ENCODE measurements around the gene RNF7. TPM values are rescaled to one million over a fixed set of nuclear protein-coding genes. Genes with fewer than 3 reads are reported as not detected.
A peak's percentile ranks its signal among the peaks of the same experiment; 100 is the strongest.
"Not testable (repeated sequence)": the region's sequence is repeated elsewhere in the genome, so short reads cannot be mapped to it uniquely, and the experiment has no call there.

RNF7 gene
- total RNA-seq, 1 experiment from 2014 or later: 143 TPM

GRCh38 chr3:141735770-141736465, 2.2 kb upstream of the RNF7 start:
- DNase-seq (ENCODE audit: low spot score): no peak

DNA sequence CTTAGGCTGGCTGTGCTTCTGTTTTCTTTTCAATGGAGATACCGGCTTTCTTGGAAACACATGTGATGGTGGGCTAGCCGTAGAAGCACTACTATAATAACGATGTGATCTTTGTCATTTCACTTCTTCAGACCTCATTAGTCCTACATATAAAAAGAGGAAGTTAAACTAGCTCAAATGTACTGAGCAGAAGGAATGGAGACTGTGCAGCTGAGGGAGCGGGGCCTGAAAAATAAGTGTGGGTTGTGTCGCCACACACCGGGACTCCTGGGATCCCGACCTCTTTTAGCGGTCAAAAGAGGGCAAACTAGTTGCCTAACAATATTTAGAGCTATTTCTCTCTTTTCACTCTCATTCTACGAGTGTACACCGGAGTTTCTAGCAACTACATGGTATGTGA, 1.0 kb upstream of the RNF7 start:
- no peak for DNase-seq (ENCODE audit: low spot score)

- DNase-seq (ENCODE audit: low spot score): no peak
Observed at GRCh38 chr3:141737678-141738021, 448 bp upstream of the RNF7 start.

DNA sequence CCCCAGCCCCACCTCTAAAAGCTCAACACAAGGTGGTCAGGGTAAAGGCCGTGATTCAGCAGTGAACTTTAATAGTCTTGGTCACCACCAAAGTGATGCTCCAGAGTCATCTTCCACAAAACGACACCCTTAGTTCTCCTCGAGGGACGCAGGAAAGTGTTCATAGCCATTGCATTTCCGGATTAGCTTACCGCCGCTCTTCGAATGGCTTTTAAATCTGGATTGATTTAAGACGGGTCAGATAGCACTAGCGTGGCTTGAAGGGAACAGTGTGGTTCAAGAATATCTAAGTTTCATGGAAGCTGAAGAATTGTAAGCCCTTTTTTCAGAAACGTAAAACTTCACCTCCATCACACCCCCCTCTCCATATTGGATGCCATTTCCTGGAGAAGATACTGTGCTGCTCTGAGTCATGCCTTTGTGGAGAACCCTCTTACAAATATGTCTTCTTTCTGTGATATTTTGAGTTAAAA, 829 bp downstream of the RNF7 start:
- peak; percentile 36 for DNase-seq (ENCODE audit: low spot score)

DNA sequence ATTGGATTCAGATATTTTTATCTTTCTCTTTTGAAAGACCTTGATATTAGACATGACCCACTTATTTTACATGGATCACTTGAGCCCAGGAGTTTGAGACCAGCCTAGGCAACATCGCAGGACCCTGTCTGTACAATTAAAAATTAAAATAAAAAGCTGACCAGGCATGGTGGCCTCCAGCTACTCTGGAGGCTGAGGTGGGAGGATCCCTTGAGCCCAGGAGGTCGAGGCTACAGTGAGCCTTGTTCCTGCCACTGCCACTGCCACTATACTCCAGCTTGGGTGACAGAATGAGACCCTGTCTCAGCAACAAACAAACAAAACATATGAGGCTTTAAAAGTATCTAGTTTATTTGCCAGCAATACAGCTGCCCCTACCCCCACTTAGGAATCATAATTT, 1.6 kb downstream of the RNF7 start:
- DNase-seq (ENCODE audit: low spot score): no peak

GRCh38 chr3:141740349-141740748, 2.3 kb downstream of the RNF7 start:
- DNase-seq (ENCODE audit: low spot score): no peak

- no peak for DNase-seq (ENCODE audit: low spot score)
Observed at GRCh38 chr3:141743305-141743704, 5.2 kb downstream of the RNF7 start.

DNA sequence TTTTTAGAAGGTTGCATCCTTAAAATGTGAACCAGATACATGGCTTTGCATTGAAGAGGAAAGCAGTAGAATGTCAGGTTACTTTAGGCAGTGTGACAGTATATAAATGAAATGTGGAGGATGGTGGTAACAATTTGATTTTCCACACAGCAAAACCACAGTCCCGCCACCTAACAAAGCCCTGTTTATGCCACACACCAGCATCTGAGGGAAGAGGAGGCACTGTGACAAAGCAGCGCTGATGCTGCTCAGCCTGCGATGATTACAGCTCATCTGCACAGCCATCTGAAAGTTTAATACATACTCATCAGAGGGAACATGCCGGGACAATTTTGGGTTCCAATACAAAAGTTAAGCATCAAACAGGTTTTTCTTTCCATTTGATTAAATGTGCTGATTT, 8.9 kb downstream of the RNF7 start:
- no peak for DNase-seq (ENCODE audit: low spot score)

DNA sequence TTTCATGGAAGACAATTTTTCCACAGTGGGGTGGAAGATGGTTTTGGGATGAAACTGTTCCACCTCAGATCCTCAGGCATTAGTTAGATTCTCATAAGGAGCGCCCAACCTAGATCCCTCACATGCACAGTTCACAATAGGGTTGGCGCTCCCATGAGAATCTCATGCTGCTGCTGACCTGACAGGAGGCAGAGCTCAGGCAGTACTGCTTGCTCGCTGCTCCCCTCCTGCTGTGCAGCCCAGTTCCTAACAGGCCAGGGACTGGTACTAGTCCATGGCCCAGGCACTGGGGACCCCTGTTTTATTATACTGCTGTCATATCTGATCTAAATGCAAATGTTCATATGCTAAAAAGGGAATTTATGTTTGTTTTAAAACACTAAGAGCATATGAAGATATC, 15.3 kb downstream of the RNF7 start:
- no peak for DNase-seq (ENCODE audit: low spot score)

DNA sequence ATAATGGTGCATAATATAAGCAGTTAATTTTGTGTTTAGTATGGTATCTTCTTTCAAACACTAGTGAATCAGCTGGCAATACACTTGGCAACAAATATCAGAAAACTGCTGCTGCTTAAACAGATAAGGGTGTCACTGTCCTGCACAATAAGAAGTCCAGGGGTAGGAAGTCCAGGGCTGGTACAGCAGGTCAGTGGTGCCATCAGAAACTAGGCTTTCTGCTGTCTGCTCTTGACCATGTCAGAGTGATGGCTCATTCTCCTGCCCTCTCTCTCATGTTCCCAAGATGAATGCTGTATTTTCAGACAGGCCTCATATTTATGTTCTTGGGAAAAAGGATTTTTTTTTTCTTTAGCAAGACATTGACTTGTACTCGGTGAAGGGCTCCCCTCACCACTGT, 15.9 kb downstream of the RNF7 start:
- no peak for DNase-seq (ENCODE audit: low spot score)

DNA sequence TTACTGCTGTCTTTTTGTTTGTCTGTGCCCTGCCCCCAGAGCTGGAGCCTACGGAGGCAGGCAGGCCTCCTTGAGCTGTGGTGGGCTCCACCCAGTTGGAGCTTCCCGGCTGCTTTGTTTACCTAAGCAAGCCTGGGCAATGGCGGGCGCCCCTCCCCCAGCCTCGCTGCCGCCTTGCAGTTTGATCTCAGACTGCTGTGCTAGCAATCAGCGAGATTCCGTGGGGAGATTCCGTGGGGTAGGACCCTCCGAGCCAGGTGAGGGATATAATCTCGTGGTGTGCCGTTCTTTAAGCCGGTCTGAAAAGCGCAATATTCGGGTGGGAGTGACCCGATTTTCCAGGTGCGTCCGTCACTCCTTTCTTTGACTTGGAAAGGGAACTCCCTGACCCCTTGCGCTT, 24.5 kb downstream of the RNF7 start:
- DNase-seq (ENCODE audit: low spot score): not testable (repeated sequence)

DNA sequence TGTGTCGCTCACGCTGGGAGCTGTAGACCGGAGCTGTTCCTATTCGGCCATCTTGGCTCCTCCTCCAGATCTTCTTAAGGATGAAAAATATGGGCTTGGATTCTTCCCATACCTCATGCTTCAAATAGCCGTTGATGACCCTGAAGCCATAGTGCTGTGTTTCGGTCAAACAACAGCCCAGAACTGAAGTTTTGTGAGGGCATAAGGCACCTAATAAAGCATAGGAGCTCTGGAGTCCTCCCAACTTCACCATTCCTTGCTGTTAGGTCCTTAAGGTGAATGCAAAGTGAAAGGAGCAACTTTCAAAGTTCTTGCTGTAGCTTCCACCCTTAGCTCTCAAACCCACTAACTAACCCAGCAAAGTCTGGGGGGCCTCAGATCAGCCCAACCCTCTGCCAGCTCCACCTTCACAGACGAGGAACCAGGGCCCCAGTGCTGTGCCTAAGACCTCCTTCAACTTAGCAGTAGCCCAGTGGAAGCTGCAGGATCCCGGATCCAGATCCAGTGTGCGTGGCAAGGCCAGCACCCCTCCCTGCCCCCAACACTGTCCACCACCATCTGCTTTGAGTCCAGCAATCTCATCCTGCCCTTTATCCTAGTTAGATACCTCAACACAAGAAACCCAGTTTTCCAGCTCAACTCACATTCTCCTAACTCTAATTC, 25.1 kb downstream of the RNF7 start, which contains the start of gene GRK7:
TSS of gene GRK7 (plus strand) at position 321 of the 663 bp plus-strand sequence. CDS start 14,877 bp downstream, outside the sequence.
- DNase-seq (ENCODE audit: low spot score): no peak

GRCh38 chr3:141764045-141764444, 25.9 kb downstream of the RNF7 start:
- no peak for DNase-seq (ENCODE audit: low spot score)

DNA sequence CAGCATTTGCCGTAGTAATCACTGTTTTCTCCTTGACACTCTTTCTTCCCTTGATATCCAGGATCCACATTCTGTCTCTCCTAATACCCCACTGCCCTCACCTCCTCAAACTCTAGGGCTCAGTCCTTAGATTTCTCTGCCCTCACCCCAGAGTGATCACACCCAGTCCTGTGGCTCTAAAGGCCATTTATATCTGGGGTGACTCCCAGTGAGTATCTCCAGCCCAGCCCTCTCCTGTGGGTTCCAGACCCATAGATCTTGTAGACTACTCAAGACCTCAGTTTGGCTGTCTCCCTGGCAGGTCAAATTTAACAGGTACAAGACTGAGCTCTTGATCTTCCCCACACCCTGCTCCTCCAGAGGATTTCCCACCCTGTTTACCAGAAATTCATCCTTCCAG, 26.4 kb downstream of the RNF7 start:
- no peak for DNase-seq (ENCODE audit: low spot score)

DNA sequence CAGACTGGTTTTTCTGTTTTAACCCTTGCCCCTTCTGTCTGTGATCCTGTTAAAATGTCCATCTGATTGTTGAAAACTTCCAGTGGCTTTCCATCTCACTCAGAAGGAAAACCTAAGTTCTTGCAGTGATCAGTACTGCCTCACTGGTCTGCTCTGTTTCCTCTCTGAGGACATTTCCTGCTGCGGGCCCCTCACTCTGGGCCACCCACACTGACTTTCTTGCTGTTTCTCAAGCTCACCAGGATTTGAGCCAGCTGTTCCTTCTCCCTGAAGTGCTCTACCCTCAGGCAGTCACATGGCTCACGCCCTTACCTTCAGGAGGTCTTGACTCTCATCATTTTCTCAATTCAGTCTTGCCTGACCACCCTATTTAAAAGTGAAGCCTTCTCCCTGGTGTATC, 26.9 kb downstream of the RNF7 start:
- no peak for DNase-seq (ENCODE audit: low spot score)

DNA sequence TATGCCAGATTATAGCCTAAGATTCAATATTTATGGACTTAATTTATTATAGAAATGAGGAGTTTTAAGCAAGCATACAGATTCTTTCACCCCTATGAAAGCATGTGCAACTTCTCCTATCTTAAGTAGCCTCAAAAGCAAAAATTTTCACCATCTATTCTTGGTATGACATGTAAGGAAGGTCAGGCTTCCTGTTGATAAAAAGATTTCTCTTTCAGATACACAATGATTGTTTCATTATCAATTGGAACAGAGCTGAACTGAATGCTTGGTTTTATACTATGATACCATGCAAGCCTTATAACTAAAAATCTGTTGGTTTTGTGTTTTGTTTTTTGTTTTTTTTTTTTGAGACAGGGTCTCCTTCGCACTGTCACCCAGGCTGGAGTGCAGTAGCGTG, 29.0 kb downstream of the RNF7 start:
- no peak for DNase-seq (ENCODE audit: low spot score)

GRCh38 chr3:141769221-141769894, 31.3 kb downstream of the RNF7 start:
- DNase-seq (ENCODE audit: low spot score): no peak

DNA sequence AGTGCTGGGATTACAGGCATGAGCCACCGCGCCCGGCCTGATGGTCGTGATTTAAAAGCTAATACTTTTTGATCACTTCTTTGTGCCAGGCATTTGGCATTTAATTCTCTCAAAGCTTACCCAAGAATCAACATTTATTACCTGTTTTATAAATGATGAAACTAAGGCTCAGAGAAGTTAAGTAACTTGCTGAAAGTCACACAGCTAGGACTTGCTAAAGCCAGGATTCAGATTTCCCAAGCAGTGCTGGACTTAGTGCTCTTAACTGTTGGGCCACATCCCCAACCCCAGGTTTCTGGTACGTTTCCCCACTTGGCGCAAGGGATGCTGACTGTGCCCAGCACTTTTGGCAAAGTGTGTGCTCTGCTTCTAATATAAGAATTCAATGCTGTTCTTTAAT, 35.6 kb downstream of the RNF7 start:
- no peak for DNase-seq (ENCODE audit: low spot score)

- no peak for DNase-seq (ENCODE audit: low spot score)
Observed at GRCh38 chr3:141776376-141776775, 38.3 kb downstream of the RNF7 start.

- DNase-seq (ENCODE audit: low spot score): no peak
Observed at GRCh38 chr3:141776885-141777284, 38.8 kb downstream of the RNF7 start.

DNA sequence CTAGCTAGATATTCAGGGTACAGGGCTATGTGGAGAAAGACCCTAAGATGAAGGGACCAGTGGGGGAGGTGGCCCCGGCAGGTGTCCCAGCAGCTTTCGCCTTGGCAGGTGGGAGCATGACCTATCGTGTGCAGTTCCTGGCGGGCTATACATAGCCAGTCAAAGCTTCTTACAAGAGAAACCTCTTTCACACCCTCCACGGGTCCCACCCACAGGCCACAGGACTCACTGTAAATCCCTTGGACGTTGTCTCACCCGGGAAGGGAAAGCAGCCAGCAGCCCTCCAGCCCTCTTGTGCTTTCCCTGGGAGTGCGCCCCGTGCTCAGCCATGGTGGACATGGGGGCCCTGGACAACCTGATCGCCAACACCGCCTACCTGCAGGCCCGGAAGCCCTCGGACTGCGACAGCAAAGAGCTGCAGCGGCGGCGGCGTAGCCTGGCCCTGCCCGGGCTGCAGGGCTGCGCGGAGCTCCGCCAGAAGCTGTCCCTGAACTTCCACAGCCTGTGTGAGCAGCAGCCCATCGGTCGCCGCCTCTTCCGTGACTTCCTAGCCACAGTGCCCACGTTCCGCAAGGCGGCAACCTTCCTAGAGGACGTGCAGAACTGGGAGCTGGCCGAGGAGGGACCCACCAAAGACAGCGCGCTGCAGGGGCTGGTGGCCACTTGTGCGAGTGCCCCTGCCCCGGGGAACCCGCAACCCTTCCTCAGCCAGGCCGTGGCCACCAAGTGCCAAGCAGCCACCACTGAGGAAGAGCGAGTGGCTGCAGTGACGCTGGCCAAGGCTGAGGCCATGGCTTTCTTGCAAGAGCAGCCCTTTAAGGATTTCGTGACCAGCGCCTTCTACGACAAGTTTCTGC, 40.1 kb downstream of the RNF7 start:
- no peak for DNase-seq (ENCODE audit: low spot score)

DNA sequence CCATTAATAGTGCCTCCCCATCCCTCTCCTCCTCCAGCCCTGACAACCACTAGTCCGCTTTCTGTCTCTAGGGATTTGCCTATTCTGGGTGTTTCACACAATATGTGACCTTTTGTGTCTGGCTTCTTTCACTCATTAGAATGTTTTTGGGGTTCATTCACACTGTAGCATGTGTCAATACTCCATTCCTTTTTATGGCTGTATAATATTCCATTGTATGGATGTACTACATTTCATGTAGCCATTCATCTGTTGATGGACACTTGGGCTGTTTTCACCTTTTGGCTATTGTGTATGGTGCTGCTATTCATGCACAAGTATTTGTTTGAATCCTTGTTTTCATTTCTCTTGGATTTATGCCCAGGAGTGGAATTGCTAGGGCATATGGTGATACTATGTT, 41.6 kb downstream of the RNF7 start:
- DNase-seq (ENCODE audit: low spot score): no peak
